Spinal cord (tissue), 10 donors: Measurements from ENCODE around the gene CD55. TPM values are rescaled to one million over a fixed set of nuclear protein-coding genes. Genes with fewer than 3 reads are reported as not detected.
A peak's percentile ranks its signal among the peaks of the same experiment; 100 is the strongest.
"Not testable (repeated sequence)": the region's sequence is repeated elsewhere in the genome, so short reads cannot be mapped to it uniquely, and the experiment has no call there.

Experiments used
- DNase-seq, 6 donors: peaks; one replicate each; pipeline versions ENCODE4 v3.0.0 to v3.0.0-alpha.2; 2013 to 2015; ENCODE audit warnings: low spot score in 6 of 6, low read depth in 4 of 6
- H3K27ac ChIP-seq: one replicate; pipeline ENCODE4 v1.5.1; 2013; ENCODE audit warnings: low read depth, low read length, control low read depth
- H3K27me3 ChIP-seq: one replicate; pipeline ENCODE4 v1.6.1; 2013; ENCODE audit warnings: low read length; ENCODE audit not compliant: control insufficient read depth, insufficient read depth
- H3K36me3 ChIP-seq: one replicate; pipeline ENCODE4 v1.6.1; 2013; ENCODE audit warnings: low read length; ENCODE audit not compliant: control insufficient read depth, insufficient read depth
- H3K4me1 ChIP-seq: one replicate; pipeline ENCODE4 v1.6.1; 2013; ENCODE audit warnings: low read length; ENCODE audit not compliant: control insufficient read depth, insufficient read depth
- H3K4me3 ChIP-seq: one replicate; pipeline ENCODE4 v1.5.1; 2013; ENCODE audit warnings: low read depth, low read length, control low read depth
- H3K9me3 ChIP-seq: one replicate; pipeline ENCODE4 v1.6.1; 2013; ENCODE audit warnings: low read length; ENCODE audit not compliant: control insufficient read depth, insufficient read depth
- WGBS: methylation state at CpG from one replicate; pipeline ENCODE4 v1.1.5; 2013; ENCODE audit warnings: missing lambda C conversion rate; ENCODE audit not compliant: insufficient coverage; 5-methylcytosine and 5-hydroxymethylcytosine counted together
- polyA plus RNA-seq, 2 donors: library from polyadenylated mRNA; unstranded; fragments of 120-200 nt; gene quantifications; one replicate each; pipeline ENCODE4 v1.2.1, GENCODE V29; 2013; ENCODE audit not compliant: insufficient read length in 2 of 2
- total RNA-seq, 2 donors: library from RNA; depleted of rRNA in 1 of 2; stranded (reverse); fragments of 120-200 nt in 1 of 2; fragments of >200 nt in 1 of 2; gene quantifications; one replicate each; pipeline versions ENCODE4 v1.2.3 to v1.2.4, GENCODE V29; 2013 to 2014
- donor health status: healthy.

The CD55 gene
- total and polyA plus RNA-seq, 4 donors, result 11.3 to 32.4 (median 22.1) TPM

DNA sequence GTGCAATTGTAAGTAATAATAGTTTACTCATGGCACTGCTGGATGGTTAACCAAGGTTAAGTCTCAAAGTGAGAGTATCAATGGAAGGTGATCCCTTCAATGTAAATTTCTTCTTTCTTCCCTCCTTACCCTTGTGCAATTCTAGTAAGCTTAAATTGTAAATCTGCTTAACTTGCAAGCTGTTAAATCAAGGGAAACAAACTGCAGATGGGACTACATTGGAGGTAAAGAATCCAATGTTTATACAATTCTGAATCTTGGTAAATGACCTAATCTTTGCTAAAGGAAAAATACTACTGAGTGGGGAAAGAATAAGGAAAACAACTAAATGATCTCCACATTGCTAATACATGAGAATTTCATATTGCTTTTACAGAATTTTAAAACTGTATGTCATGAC is 6.7 kb upstream of the CD55 start:
- Histone ChIP-seq H3K4me3 (no peak overlapping the region), H3K27me3 (no peaks in the 10 kb centered on the region), H3K9me3 (no peaks in the 10 kb centered on the region), H3K4me1 (no peaks in the 10 kb centered on the region), H3K27ac (no peak overlapping the region), H3K36me3 (no peaks in the 10 kb centered on the region)
- DNase-seq, result no peak

DNA sequence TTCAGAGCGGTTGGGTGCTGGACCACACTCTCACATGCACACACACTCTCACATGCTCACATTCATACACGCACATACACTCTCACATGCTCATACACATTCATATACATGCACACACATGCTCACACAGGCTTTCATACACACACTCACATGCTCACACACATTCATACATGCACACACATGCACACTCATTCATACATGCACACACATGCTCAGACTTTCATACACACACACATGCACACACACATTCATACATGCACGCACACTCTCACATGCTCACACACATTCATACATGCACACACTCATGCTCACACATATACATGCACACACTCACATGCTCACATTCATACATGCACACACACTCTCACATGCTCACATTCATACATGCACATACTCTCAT is 6.0 kb upstream of the CD55 start:
- no peak for DNase-seq
- Histone ChIP-seq H3K27me3 (no peaks in the 10 kb centered on the region), H3K36me3 (no peaks in the 10 kb centered on the region), H3K9me3 (no peaks in the 10 kb centered on the region), H3K4me1 (no peaks in the 10 kb centered on the region), H3K4me3 (no peak overlapping the region), H3K27ac (no peak overlapping the region)
- 97% methylated on average over 3 of the region's 3 CpGs for WGBS

- peaks cover 6% of the 10 kb centered on the region for H3K4me1 ChIP-seq
- H3K27me3 ChIP-seq, result no peaks in the 10 kb centered on the region
- no peak overlapping the region for H3K4me3 ChIP-seq
- DNase-seq, result no peak
- no peak overlapping the region for H3K27ac ChIP-seq
- H3K9me3 ChIP-seq, result no peaks in the 10 kb centered on the region
- H3K36me3 ChIP-seq, result no peaks in the 10 kb centered on the region
Measured at GRCh38 chr1:207316141-207316540, 5.3 kb upstream of the CD55 start.

GRCh38 chr1:207316622-207317391 is 4.7 kb upstream of the CD55 start:
- no peak overlapping the region for H3K27ac ChIP-seq
- DNase-seq, result no peak

GRCh38 chr1:207317561-207317960 is 3.9 kb upstream of the CD55 start:
- H3K27ac ChIP-seq, result no peak overlapping the region
- no peaks in the 10 kb centered on the region for H3K9me3 ChIP-seq
- H3K27me3 ChIP-seq, result no peaks in the 10 kb centered on the region
- H3K4me3 ChIP-seq, result no peak overlapping the region
- H3K36me3 ChIP-seq, result no peaks in the 10 kb centered on the region
- no peak for DNase-seq
- peaks cover 14% of the 10 kb centered on the region for H3K4me1 ChIP-seq
- WGBS, result 78% methylated on average over 1 of the region's 3 CpGs

More at GRCh38 chr1:207316622-207317391, 4.7 kb upstream of the CD55 start:
- H3K9me3 ChIP-seq, result no peaks in the 10 kb centered on the region
- H3K27me3 ChIP-seq, result no peaks in the 10 kb centered on the region
- no peak overlapping the region for H3K4me3 ChIP-seq
- no peaks in the 10 kb centered on the region for H3K36me3 ChIP-seq
- peaks cover 11% of the 10 kb centered on the region for H3K4me1 ChIP-seq
- 22% methylated on average over 1 of the region's 6 CpGs for WGBS

GRCh38 chr1:207318072-207318619 is 3.3 kb upstream of the CD55 start:
- H3K27me3 ChIP-seq, result no peaks in the 10 kb centered on the region
- H3K9me3 ChIP-seq, result no peaks in the 10 kb centered on the region
- no peak for DNase-seq
- peaks cover 14% of the 10 kb centered on the region for H3K4me1 ChIP-seq
- 88% methylated on average over 2 of the region's 3 CpGs for WGBS
- no peak overlapping the region for H3K4me3 ChIP-seq
- no peak overlapping the region for H3K27ac ChIP-seq
- H3K36me3 ChIP-seq, result no peaks in the 10 kb centered on the region

DNA sequence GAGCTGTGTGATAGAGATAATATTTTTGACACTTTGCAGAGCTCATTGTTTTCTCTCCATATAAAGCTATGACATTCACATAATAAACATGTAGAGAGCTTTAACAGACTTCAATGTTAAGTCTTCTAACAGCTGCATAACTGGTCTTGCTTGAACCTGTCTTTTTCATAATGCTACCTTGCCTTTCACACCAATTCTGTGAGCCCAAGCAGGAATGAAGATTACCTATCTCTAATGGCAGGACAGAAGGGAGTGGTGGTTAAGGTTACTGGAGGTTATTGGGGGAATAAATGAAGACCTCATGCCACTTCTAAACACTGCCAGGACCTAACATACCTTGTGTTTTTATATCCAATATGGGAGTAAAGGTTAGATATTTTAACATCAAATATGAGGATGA is 2.3 kb upstream of the CD55 start:
- Histone ChIP-seq H3K27ac (no peak overlapping the region), H3K36me3 (no peaks in the 10 kb centered on the region), H3K4me3 (no peak overlapping the region)

GRCh38 chr1:207320105-207320504 is 1.4 kb upstream of the CD55 start:
- peaks cover 14% of the 10 kb centered on the region for H3K4me1 ChIP-seq
- H3K4me3 ChIP-seq, DNase-seq, H3K9me3 ChIP-seq, H3K36me3 ChIP-seq, H3K27ac ChIP-seq, H3K27me3 ChIP-seq: not testable (repeated sequence)
- WGBS, result no CpG with 5 or more reads among the region's 1 CpG

More for the DNA sequence above, 2.3 kb upstream of the CD55 start:
- no peak for DNase-seq
- no peaks in the 10 kb centered on the region for H3K27me3 ChIP-seq
- no peaks in the 10 kb centered on the region for H3K9me3 ChIP-seq
- peaks cover 14% of the 10 kb centered on the region for H3K4me1 ChIP-seq

- no peaks in the 10 kb centered on the region for H3K27me3 ChIP-seq
- H3K27ac ChIP-seq, result peak overlapping the region; percentile 58
- DNase-seq, result peak in 5 of 6 donors; percentile 0 to 52 (median 18)
- no peaks in the 10 kb centered on the region for H3K9me3 ChIP-seq
- WGBS, result 2% methylated on average over 36 of the region's 37 CpGs
- H3K4me3 ChIP-seq, result peak overlapping the region; percentile 73
- peaks cover 14% of the 10 kb centered on the region for H3K4me1 ChIP-seq
- H3K36me3 ChIP-seq, result no peaks in the 10 kb centered on the region
Measured at GRCh38 chr1:207321790-207322645, 540 bp downstream of the CD55 start.
